ENCODE results near the gene NLRP2B. TPM values are rescaled to one million over a fixed set of nuclear protein-coding genes. Genes with fewer than 3 reads are reported as not detected.
"Not testable (repeated sequence)": the region's sequence is repeated elsewhere in the genome, so short reads cannot be mapped to it uniquely, and the experiment has no call there.

The NLRP2B gene
- total RNA-seq, 1 donor from 2014 or later: not detected

DNA sequence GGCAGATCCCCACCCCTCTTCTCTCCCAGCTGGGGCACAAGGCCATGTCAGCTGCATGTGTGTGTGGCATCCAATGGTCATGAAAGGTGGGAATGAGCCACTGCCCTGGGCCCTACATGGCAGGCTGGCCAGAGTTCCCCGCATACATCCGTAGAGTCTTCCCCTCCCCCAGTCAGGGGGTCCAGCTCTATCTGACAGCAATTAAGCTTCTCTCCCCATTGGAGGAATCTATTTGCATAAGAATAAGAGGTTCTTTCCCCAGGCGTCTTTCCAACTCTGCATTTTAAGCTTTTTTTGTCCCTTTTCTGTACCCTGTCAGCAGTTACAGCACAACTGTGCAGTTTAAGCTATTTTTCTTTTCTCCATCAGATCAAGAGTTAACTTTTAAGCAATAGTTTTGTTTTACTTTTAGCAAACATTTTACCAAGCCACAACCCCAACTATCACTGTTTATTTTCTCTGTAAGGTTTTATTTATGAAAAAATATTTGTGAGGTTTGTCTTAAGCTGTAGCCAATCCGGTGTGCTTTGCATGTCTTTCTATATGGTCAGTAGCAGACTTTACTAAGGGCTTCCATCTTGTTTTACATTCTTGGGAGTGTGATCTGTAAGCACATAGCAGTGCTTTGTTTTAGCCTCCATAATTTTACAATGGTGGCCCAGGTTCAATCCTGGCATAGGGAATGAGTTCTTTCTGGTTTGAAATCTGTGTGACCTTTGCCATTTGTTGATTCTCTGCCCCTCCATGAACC lies 28.7 kb downstream of the NLRP2B start:
- Histone ChIP-seq H3K27ac (no peak overlapping the region), H3K9me3 (peaks cover 5% of the 10 kb centered on the region), H3K4me1 (no peaks in the 10 kb centered on the region), H3K36me3 (no peaks in the 10 kb centered on the region), H3K4me3 (no peak overlapping the region), H3K27me3 (ENCODE audit: low read depth) (no peaks in the 10 kb centered on the region)
- TF ChIP-seq, protein P1, sequence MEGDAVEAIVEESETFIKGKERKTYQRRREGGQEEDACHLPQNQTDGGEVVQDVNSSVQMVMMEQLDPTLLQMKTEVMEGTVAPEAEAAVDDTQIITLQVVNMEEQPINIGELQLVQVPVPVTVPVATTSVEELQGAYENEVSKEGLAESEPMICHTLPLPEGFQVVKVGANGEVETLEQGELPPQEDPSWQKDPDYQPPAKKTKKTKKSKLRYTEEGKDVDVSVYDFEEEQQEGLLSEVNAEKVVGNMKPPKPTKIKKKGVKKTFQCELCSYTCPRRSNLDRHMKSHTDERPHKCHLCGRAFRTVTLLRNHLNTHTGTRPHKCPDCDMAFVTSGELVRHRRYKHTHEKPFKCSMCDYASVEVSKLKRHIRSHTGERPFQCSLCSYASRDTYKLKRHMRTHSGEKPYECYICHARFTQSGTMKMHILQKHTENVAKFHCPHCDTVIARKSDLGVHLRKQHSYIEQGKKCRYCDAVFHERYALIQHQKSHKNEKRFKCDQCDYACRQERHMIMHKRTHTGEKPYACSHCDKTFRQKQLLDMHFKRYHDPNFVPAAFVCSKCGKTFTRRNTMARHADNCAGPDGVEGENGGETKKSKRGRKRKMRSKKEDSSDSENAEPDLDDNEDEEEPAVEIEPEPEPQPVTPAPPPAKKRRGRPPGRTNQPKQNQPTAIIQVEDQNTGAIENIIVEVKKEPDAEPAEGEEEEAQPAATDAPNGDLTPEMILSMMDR (IDR thresholded peaks at IDR 0.05): no peak
- ATAC-seq (no peak), DNase-seq (no peak)
- intact Hi-C loops (cut with DNase I): no loop called here

DNA sequence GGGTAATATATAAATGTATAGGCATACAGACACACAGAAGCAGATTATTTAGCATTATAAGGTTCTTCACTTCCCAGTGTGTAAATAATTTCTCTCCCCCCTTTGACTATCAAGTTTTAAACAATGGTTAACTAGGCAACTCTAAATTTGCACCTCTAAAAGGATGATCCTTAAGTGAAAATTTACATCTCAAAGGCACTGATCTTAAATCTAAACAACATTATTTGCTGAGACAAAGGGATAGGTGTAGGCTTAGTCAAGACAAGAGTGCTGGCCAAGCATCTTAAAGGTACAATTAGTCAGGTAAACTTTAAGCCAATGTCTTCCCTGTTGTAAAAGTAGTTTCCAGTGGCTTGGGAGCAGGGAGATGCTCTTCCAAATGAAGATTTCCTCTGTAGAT lies 33.0 kb downstream of the NLRP2B start:
- H3K9me3 ChIP-seq: no peaks in the 10 kb centered on the region
- no peaks in the 10 kb centered on the region for H3K4me1 ChIP-seq
- intact Hi-C loops (cut with DNase I): no loop called here
- ATAC-seq: no peak
- H3K27ac ChIP-seq: no peak overlapping the region
- no peak overlapping the region for H3K4me3 ChIP-seq
- TF ChIP-seq, protein P1 (IDR thresholded peaks at IDR 0.05): no peak
- H3K27me3 ChIP-seq (ENCODE audit: low read depth): no peaks in the 10 kb centered on the region
- no peak for DNase-seq
- no peaks in the 10 kb centered on the region for H3K36me3 ChIP-seq

DNA sequence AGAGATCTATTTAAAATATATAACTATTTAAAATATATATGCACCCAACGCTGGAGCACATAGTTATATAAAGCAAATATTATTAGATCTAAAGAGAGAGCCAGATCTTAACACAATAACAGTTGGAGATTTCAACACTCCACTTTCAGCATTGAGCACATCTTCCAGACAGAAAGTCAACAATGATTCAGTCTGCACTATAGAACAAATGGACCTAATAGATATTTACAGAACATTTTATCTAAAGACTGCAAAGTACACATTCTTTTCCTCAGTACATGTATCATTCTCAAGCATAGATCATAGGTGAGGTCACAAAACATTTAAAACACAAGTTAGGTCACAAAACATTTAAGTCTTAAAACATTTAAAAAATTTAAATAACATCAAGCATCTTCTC lies 36.4 kb downstream of the NLRP2B start:
- no peaks in the 10 kb centered on the region for H3K9me3 ChIP-seq
- TF ChIP-seq, protein P1 (IDR thresholded peaks at IDR 0.05): no peak
- no peaks in the 10 kb centered on the region for H3K27me3 ChIP-seq (ENCODE audit: low read depth)
- ATAC-seq: no peak
- no peak for DNase-seq
- no peaks in the 10 kb centered on the region for H3K4me1 ChIP-seq
- intact Hi-C loops (cut with DNase I): no loop called here
- no peak overlapping the region for H3K27ac ChIP-seq
- H3K36me3 ChIP-seq: no peaks in the 10 kb centered on the region
- H3K4me3 ChIP-seq: no peak overlapping the region

DNA sequence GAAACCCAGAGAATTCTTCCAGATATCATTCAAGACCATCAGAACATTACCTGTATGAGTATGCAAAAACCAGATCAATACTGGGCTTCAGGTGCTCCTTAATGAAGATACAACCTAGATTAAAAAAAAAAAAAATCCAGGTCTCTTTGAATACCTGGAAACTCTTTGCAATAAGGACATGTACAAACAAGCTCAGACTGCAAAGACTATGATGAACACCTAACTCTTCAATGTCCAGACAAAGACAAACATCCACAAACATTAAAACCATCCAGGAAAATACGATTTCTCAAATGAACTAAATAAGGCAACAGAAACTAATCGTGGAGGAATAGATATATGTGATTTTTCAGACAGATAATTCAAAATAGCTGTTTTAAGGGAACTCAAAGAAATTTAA lies 38.7 kb downstream of the NLRP2B start:
- no peak for ATAC-seq
- H3K27ac ChIP-seq: no peak overlapping the region
- TF ChIP-seq, protein P1 (IDR thresholded peaks at IDR 0.05): no peak
- intact Hi-C loops (cut with DNase I): no loop called here
- H3K27me3 ChIP-seq (ENCODE audit: low read depth): no peaks in the 10 kb centered on the region
- H3K36me3 ChIP-seq: no peaks in the 10 kb centered on the region
- no peaks in the 10 kb centered on the region for H3K4me1 ChIP-seq
- DNase-seq: no peak
- no peak overlapping the region for H3K4me3 ChIP-seq
- no peaks in the 10 kb centered on the region for H3K9me3 ChIP-seq

DNA sequence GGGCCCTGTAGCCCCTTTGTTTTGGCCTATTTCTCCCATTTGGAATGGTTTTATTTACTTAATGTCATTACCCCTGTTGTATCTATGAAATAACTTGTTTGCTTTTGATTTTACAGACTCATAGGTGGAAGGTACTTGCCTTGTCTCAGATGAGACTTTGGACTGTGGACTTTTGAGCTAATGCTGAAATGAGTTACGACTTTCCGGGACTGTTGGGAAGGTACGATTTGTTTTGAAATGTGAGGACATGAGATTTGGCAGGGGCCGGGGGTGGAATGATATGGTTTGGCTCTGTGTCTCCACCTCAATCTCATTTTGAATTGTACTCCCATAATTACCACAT lies 39.4 kb downstream of the NLRP2B start:
- H3K9me3 ChIP-seq: peaks cover 2% of the 10 kb centered on the region
- TF ChIP-seq, protein P1 (IDR thresholded peaks at IDR 0.05): no peak
- H3K27ac ChIP-seq: no peak overlapping the region
- H3K4me3 ChIP-seq: no peak overlapping the region
- H3K4me1 ChIP-seq: no peaks in the 10 kb centered on the region
- no peaks in the 10 kb centered on the region for H3K36me3 ChIP-seq
- ATAC-seq (no peak), DNase-seq (no peak)
- H3K27me3 ChIP-seq (ENCODE audit: low read depth): no peaks in the 10 kb centered on the region
- intact Hi-C loops (cut with DNase I): no loop called here

DNA sequence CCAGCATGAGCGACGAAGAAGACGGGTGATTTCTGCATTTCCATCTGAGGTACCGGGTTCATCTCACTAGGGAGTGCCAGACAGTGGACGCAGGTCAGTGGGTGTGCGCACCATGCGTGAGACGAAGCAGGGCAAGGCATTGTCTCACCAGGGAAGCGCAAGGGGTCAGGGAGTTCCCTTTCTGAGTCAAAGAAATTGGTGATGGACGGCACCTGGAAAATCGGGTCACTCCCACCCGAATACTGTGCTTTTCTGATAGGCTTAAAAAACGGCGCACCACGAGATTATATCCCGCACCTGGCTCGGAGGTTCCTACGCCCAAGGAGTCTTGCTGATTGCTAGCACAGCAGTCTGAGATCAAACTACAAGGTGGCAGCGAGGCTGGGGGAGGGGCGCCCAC lies 50.6 kb downstream of the NLRP2B start:
- DNase-seq; H3K27me3 ChIP-seq (ENCODE audit: low read depth); H3K4me1 ChIP-seq; ATAC-seq; H3K9me3 ChIP-seq; H3K36me3 ChIP-seq; intact Hi-C loops (cut with DNase I); H3K27ac ChIP-seq; H3K4me3 ChIP-seq: not testable (repeated sequence)

Other genes starting within 250 kb of the NLRP2B start
- 7.0 TPM for gene ZXDB, start 88.2 kb downstream of the NLRP2B start, total RNA-seq
- gene ZXDA, start 230.2 kb upstream of the NLRP2B start, total RNA-seq: 4.6 TPM

Measured in lower lobe of right lung (tissue), 2 donors.